Mucosa of gallbladder (tissue), 1 donor: ENCODE results near the gene CAMKV. TPM values are rescaled to one million over a fixed set of nuclear protein-coding genes. Genes with fewer than 3 reads are reported as not detected.

Experiments
- DNase-seq: peaks from one replicate; pipeline ENCODE4 v3.0.0-alpha.2; 2020; ENCODE audit warnings: low spot score
- total RNA-seq: library from RNA; stranded (reverse); gene quantifications from one replicate; pipeline ENCODE4 v1.2.1, GENCODE V29; 2021
- donor health status: DM: no; HTN: no; CAD: no.

The CAMKV gene
- total RNA-seq, 1 donor from 2014 or later: 0.09 TPM

DNA sequence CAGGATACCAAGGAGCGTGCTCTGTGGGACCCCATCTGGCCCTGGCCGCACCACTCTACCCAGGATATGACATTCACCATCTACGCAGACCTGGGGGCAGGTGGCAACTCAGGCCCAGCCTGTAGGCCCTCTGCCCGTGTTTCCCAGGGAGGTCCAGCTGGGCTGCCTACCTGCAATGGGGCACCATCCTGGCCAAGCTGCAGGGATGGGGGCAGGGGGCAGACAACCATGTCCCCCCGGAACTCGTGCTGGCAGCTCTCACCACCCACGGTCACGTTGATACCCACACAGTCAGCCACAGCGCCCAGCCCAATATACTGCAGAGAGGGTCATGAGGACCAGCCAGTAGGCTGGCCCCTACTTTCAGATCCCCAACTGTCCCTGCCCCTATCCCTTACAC, 26.1 kb upstream of the CAMKV start:
- DNase-seq: no peak

DNA sequence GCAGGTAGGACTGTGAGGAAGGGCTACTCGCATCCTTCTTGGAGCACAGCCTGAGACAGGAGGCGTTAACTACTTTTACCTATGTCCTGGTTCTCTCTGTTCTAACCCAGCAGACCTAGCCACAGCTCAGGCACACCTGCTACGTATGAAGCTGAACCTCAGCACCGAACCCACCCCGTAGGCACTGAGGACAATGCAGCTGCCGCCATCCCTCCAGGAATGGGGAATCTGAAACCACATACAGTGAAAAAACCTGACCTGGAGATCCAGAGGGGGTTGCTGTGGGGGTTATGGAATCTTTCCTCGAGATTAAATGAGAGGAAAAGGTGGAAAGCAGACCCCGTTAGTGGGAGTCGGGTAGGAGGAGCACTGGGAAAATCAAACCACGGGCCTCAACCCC, 19.6 kb upstream of the CAMKV start:
- DNase-seq: no peak

DNA sequence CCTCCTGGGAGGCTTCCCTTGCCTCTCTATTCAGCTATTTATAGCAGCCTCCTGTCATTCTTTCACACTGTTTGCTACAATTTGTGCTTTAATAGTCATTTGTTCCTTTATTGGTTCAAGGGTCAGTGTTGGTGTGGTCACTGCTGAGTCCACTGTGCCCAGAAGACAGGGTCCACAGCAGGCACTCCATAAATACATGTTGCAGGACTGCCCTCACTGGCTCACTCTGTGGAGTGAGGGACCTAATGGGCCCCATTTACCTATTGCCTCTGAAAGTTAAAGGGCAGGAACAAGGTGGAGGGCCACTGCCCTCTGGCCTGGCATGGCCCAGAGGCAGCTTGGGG, 17.2 kb upstream of the CAMKV start:
- DNase-seq: no peak

DNA sequence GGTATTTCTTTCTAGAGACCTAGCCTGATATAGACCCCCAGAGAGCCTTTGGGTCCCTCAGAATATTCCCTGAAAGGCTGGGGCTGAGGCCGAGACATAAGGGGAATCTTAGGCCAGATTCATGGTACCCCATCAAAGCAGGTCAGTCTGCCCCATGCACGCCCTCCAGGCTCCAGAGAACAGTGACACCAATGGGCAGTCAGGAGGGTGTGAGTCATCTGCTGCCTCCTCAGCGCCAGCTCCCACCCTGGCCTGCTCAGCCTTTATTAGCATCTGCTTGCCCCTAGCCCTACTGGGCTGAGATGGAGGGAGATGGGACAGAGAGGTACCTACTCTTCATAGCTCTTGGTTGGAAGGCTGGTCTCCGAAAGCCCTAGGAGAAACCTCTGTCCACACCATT, 14.3 kb upstream of the CAMKV start:
- no peak for DNase-seq

DNA sequence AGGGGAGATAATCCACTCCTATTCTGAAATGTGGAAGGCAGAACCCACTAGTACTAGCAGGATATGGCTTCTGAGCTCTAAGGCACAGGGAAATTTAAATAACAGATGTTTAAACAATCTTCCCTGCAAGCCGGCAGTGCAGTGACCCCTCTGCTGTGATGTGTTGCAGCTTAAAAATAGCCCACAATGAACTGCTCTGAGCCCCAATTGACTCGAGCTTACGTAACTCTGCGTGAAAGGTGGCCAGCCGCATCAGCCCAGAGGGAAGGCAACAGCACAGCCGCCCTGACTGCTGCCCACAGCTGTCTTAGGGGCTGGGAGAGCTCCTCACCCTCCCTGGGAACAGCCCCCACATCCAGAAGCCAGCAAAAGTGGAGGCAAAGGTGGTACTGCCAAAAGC, 12.5 kb upstream of the CAMKV start:
- DNase-seq: no peak

DNA sequence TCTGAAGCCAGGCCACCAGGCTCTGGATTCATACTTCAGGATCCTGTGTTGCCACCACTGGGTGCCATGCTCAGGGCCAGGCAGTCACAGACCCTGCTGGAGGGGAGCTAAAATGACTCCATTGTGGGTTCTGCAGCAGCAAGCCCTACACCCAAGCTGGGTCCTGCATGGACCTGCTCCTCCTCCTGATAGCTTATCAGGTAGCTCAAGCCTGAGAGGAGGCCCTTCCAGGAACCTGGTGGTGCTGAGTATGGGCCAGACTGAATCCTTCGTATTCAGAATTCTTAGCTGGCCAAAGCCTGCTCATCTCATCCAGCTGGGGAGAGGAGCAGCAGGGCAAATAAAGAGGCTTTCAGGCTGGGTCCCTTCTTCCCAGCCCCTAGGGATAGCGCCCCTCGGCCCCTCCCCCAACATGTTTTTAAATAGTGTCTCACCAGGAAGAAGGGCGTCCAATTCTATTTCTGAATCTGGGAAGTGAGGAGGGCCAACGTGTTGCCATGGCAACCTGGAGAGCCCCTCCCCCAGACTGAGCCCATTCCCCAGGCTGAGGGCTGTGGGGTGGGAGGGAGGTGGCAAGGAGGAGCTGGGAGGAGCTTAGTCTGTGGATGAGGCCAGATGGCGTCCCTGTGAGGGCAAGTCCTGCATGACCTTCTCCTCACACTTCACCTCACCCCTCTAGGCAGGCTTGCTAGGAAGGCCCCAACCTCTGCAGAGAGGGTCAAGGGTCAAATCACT, 11.0 kb upstream of the CAMKV start:
- DNase-seq: no peak

DNA sequence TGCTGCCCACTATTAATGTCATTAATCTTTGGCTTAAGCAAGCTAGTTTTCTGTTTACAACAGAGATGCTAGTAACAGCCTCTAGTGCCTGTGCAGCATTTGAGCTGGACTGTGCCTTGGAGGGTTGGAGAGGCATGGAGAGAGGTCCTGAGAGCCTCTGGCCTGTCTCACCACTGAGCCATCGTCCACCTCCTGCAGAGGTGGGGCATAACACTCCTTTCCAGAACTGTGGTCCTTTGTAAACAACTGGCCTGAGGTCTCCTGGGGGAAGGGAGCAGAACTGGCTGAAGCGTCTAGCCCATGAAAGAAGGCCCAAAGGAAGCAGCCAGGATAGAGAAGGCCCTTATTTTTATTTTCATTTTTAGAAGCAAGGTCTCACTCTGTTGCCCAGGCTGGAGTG, 10.0 kb upstream of the CAMKV start:
- DNase-seq: no peak

DNA sequence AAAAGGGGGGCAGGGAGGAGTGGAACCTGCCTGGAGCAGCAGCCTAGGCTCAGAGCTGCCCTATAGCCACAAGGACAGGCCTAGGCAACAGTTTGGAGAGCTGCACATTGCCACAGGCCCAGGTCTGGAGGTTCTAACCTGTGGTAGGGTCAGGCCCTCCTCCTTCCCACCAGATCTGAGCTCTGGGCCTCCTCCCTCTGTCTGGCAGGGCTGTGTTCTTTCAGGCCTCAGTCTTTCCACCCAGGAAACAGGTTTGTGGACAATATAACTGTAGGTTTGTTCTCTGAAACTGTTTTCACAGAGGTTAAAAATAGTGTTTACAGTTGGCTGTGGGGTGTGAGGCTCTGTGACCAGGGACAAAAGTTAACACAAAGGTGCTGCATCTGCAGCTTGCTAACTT, 9.0 kb upstream of the CAMKV start:
- no peak for DNase-seq

DNA sequence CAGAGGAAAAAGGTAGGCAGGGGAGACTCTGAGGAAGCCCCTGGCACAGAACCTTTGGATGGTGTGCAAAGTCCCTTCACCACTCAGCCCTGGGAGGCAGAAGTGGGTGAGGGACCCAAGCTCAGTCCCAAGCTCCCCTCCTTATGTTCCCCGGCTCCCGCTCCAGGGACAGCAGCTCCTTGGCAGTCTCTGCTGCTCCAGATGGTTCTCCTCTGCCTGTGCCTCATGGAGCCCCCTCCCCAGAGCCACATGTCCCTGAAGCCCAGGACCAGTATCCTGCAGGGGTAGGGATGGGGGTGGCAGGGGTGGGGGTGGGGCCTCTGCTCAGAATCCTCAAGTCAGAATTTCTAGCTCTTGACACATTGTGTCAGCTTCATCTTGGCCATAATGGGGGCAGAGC, 8.0 kb upstream of the CAMKV start:
- no peak for DNase-seq

DNA sequence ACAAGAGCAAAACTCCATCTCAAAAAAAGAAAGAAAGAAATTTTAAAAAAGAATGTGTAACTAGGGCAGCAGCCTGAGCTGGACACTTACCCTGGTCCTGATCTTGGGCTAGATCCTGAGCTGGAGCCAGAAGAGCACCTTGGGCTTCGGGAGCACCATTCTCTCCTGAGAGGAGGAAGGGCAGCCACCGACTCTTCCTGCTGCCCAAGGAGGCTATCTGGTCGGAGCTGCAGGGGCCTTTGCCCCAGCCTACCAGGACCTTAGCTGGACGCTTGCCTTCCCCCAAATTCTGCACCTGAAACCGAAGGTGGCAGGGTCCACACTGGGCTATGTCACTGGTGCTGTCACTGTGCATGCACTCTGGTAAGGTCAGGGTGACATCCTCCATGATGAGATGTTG, 6.9 kb upstream of the CAMKV start:
- no peak for DNase-seq

DNA sequence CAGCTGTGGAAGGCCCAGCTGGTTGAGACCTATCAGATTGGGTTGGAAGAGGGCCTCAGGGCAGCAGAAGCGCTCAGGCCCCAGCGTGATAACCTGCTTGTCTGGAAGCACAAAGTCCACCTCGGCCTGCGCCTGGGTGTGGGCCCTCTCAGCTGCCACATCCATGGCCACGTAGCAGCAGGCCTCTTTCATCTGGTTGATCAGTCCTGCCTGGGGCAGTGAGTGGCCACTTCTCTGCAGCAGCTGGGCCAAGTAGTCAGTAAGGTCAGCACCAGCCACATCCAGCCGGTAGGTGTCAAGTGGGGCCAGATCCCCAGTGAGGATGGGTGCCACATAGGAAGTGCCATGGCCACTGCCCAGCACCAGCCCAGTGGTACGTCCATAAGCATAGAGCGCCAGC, 3.9 kb upstream of the CAMKV start:
- DNase-seq: peak; percentile 16

DNA sequence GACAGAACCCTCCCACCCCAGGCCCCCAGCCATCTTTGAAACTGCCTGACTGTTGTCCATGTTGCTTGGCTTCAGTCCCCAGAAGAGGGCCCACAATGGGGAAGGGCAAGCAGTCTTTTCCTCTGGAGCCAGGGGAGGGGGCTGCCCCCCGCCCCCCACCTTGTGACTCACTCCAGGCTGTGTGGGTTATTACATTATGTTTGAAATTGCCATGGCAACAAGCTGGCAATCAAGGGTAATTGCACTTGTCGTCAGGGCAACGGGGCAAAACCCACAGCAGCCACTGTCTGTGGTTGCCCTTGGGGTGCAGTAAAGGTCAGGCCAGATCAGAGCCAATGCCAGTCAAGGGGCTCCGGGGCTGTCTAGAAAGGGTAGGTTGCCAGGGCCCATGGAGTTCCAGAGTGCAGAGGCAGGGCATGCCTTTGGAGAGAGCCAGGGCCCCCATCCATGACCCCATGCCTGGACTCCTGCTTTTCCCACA, 3.1 kb upstream of the CAMKV start:
- no peak for DNase-seq

DNA sequence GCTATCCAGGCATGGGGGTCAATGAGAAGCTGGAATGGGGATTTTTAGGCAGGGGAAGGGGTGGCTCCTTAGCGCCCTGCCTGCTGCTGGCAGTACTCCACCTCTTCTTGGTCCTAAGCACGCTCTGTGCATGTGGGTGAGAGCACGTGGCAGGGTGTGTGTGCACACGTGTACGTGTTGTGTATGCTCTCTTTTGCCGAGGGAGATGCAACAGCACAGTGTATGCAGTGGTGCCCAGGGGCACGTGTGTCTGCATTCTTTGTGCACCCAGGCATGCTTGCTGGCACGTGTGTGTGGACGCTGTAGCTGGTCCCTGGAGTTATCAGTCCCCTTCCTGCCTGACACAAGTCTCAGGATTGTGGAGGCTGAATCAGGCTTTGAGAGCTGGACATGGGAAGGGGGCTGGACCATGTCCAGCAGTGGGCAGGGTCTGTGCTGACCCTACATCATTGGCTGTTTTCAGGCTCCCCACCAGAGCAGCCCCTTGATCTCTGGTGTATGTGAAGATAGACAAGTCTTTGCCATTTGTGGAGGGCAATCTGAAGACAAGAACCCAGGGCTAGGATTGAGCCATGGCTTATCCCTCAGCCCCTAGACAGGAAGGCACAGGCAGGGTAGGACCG, 1.9 kb upstream of the CAMKV start:
- DNase-seq: no peak

DNA sequence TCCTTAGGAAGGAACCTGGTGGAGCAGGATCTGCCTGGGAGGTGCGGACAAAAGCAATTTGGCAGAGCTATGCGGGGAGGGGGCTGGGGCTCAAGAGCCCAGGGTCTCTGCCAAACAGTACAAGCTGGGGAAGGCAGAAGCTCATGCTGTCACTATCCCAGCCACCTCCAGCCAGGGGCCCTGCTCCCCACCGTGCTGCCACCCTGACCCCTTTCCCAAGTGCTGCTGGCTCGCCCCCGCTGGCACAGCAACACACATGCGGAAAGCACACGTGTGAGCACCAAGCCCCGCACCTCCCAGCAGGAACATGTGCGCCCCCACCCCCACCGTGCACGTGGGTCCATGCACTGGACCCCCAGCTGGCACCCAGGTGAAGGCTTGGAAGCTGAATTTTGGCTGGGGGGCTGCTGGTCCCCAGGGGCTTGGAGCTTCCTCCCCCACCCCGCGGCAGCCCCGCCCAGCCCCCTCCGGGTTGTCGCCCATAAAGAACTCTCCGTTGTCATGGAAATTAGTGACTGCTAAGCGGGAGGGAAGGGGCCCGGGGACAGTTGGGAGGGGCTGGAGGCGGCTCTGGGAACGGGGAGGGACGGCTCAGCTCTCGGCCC, 742 bp downstream of the CAMKV start:
- no peak for DNase-seq

DNA sequence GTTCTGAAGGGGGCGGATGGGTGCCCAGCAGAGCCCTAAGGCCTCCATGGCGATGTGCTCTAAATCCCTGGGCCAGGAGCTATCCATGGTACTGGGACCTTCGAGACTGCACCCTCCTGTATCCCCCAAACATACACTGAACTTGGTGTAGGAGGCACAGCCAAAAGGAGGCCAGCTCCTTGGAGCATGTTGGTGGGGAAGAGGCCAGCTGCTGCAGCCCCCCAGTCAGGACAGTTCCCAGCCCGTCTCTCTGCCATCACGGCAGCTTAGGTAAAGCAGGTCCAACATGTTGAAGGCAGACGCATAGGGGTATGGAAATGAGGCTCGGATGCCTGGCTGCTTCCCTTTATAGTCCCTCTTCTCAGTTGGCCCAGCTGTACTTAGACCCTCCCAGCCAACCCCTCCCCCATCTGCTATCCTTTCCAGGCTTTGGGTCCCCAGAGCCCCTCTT, 1.8 kb downstream of the CAMKV start:
- peak; percentile 16 for DNase-seq

DNA sequence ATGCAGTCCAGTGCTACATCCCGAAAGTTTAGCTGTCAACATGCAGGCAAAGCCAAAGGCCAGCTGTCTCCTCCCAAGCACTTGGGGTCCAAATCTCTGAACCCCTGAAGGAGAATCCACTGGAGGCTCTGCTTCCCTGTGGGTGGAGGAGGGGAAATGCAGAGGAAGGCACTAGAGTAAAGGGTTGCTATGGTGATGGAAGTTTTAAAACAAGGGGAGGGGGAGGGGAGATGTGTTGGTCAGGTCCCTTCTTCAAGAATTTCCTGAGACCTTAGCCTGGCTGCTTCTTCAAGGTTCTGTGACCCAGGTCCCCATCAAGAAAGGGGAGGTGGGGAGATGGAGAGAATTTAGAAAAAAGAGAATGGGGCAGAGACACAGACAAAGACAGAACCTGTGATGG, 2.3 kb downstream of the CAMKV start:
- no peak for DNase-seq

DNA sequence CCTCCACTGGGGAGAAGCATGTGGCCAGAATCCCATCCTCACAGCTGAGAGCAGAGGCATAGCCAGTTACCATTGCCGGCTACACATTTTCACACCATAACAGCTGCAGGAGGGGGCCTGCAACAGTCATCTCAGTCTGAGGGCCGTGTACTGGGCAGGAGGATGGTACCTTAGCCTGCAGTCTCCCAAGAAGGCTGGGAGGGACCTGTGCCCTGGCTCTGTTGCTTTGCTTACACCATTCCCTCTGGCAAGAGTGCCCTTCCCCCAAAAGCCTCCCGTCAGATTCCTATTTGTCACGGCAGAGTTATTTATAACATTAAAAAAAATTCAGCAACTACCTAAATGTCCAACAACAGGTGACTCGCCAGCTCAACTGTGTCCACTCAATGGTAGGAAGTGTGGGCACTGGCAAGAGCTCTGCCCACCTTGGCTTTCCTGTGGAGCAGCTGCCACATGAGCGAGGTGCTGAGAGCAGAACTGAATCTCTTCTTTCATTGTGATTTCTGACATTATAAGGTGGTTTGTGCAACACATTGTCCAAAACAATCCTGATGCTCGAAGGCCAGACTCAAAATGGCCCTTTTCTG, 4.4 kb downstream of the CAMKV start:
- no peak for DNase-seq

DNA sequence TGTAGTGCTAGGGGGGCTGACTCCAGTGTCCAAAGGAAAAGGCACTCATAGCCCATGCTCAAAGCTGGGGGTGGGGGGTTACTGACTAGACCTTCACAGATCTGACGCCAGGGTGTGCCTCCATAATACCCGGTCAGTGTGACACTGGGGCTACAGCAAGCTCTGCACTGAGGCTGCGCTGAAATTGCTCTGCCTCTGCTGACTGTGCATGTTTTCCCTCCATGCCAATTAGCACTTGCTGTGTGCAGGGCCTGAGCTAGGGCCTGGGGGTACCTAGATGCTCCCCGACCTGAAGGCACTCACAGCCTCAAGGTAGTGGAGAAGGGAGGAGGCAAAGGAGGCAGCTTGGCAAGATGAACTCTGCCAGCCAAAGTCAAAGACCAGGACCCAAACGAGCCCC, 5.2 kb downstream of the CAMKV start:
- no peak for DNase-seq

DNA sequence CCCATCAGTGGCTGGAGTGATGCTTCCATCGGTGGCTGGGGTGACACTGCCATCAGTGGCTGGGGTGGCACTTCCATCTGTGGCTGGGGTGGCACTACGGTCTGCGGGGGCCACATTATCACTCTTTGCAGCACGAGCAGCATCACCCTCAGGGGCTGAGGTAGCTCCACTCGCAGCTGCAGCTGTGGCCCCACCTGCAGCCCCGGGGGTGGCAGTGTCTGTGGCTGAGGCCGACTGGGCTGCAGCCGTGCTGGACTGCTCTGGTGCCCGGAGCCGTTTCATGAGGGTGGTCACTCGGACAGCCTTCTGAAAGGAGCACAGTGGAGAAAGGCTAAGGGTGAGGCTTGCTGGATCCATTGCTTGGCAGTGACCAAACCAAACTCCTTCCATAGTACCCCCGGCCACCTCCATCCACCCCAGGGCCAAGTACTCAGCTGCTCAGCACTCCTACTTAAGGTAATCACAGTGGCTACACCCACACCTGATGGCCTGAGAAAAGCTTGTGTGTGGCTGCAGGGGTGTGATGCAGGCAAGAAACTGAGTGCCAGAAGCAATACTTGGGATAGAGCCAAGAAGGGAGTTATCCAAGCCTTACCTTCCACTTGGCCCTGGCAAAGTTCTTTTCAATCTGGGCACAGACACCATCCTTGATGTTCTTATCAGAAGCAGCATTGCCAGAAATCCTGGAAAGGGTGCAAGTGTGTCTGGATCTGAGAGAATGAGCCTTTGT, 10.0 kb downstream of the CAMKV start:
- no peak for DNase-seq

DNA sequence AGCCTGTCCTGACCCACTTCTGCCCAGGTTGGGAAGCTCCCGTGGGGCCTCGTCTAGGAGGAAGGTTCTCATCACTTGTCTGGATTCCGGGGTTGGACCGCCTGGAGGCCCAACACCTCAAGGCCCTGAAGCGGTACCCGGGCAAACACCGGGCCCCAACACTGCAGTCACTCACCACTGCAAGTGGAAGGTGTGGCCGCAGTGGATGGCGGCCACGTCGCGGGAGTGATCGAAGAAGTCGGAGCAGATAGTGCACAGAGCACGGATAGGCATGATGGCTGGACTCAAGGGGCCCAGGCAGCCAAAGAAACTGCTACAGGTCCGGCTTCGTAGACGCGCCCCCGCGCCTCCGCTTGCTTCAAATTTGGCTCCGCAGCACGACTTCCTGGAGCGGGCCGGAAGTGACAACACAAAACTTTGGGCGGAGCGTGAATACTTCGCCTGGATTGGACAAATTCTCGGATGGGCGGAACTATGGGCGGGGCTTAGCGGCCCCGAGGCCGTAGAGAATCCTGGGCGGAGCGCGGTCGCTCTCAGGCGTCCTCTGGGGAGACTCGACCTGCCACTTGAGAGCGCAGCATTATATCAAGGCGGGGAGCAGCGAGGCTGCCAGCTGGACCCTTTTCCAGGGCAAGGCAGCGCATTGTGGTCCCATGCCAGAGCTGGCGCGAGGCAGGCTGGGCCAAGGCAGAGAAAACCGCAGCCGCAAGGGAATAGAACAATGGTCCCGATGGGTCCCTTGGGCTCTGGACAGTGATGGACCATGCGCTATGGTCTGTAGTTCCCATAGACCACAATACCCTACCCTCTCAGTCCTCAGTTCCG, 13.3 kb downstream of the CAMKV start, which contains the start of gene TRAIP:
Gene TRAIP, minus strand, starts transcription at position 384 of the 825 bp plus-strand sequence. Its CDS starts 111 bp downstream, at position 273.
- DNase-seq: peak; percentile 96

DNA sequence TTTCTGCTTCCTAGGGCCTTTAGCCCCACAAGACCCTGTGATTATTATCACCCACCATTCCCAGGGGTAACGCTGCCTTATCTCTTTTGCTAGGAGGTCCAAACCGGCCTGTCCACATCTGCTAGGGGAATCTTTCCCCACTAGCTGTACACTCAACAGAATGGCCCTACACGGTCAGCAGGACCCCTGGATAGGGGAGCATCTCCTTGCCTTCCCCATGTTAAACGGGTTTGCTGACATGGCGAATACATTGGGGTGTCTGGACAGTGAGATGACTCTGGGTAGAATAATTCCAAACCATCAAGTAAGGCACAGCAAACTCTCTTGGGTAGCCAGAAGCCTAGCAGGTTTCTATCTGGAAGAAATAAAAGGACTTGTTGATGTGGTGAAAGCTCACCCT, 14.0 kb downstream of the CAMKV start:
- DNase-seq: no peak
